BE2C (cell line): ENCODE data around the gene NIN.

Experiments
- DNase-seq: peaks from one replicate; pipeline ENCODE4 v3.0.0-alpha.2; 2020
- H3K27me3 ChIP-seq: fragments of 250-450 bp; sonication (Bioruptor Pico); 2 replicates; pipeline ENCODE4 v1.5.1; 2020; ENCODE audit warnings: mild to moderate bottlenecking
- H3K36me3 ChIP-seq: fragments of 250-450 bp; sonication (Bioruptor Pico); 2 replicates; pipeline ENCODE4 v1.5.1; 2020; ENCODE audit warnings: mild to moderate bottlenecking
- H3K4me1 ChIP-seq: fragments of 250-450 bp; sonication (Bioruptor Pico); 2 replicates; pipeline ENCODE4 v1.5.1; 2020
- H3K4me3 ChIP-seq: 2 replicates; pipeline ENCODE4 v1.5.1; 2011; ENCODE audit warnings: low read depth, low read length
- H3K9me3 ChIP-seq: fragments of 250-450 bp; sonication (Bioruptor Pico); 2 replicates; pipeline ENCODE4 v1.5.1; 2020
- TF ChIP-seq, protein P1 (sequence below): IDR thresholded peaks from 2 replicates; pipeline ENCODE4 v1.5.1; 2012; ENCODE audit warnings: mild to moderate bottlenecking, low read depth, low read length

The NIN gene

DNA sequence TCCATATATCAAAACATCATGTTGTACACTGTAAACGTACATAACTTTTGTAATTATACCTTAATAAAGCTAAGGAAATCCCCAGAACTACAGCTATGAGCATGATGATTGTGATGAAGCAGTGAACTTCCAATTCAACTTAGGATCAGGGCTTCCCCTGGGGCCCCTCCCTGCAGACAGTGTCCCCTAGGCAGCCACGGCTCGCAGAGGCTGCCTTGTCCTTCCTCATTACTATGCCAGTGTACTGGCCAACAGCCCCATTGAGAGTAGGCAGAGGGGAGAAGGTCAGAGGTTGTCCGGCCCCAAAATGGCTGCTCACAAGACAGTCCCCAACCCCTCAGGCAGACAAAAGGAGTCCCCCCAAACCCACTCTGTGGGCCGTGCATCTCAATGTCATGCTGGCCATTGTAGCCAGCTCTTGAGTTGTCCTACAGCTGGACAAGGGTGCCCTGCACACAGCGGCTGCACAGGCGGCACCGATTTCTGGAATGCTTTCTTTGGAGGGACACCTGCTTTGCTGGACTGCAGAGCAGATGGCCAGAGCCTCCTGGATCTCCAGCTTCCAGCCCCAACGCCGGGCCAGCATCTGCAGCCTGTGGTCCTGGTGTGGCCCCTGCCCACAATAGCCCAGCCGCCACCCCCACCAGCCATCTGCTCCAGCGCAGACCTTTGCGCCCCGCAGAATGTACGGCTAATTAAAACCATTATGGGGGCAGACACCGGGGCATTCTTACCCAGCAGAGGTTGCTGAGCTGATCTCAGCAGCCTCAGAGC, 46.1 kb downstream of the NIN start:
- no peaks in the 10 kb centered on the region for H3K36me3 ChIP-seq
- TF ChIP-seq, protein P1, sequence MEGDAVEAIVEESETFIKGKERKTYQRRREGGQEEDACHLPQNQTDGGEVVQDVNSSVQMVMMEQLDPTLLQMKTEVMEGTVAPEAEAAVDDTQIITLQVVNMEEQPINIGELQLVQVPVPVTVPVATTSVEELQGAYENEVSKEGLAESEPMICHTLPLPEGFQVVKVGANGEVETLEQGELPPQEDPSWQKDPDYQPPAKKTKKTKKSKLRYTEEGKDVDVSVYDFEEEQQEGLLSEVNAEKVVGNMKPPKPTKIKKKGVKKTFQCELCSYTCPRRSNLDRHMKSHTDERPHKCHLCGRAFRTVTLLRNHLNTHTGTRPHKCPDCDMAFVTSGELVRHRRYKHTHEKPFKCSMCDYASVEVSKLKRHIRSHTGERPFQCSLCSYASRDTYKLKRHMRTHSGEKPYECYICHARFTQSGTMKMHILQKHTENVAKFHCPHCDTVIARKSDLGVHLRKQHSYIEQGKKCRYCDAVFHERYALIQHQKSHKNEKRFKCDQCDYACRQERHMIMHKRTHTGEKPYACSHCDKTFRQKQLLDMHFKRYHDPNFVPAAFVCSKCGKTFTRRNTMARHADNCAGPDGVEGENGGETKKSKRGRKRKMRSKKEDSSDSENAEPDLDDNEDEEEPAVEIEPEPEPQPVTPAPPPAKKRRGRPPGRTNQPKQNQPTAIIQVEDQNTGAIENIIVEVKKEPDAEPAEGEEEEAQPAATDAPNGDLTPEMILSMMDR, result no peak
- H3K4me1 ChIP-seq, result no peaks in the 10 kb centered on the region; the same call in none of the 2 replicates
- no peaks in the 10 kb centered on the region for H3K9me3 ChIP-seq
- H3K27me3 ChIP-seq, result no peaks in the 10 kb centered on the region
- DNase-seq, result peak; percentile 23
- no peak overlapping the region for H3K4me3 ChIP-seq

DNA sequence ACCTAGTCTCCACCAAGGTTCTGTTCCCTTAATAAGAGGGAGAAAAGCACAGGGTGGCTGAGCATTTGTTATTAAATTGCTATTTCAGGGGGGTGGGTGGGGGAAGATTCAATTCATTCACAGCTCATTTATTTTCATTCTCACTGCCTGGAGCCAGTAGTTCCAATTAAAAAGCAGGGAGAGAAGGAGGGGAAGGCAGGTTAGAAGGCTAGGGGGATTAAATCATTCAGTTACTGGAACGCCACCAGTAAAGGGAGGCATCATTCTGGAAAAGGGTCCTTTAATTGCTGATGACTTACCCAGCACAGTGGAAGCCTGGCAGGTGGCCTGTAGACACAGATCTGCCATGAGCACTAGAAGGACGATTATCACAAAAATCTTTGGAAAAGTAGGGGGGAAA, 47.4 kb downstream of the NIN start:
- no peaks in the 10 kb centered on the region for H3K36me3 ChIP-seq
- TF ChIP-seq, protein P1, result no peak
- H3K9me3 ChIP-seq, result no peaks in the 10 kb centered on the region
- H3K27me3 ChIP-seq, result no peaks in the 10 kb centered on the region
- DNase-seq, result no peak
- no peaks in the 10 kb centered on the region; the same call in none of the 2 replicates for H3K4me1 ChIP-seq
- no peak overlapping the region for H3K4me3 ChIP-seq

DNA sequence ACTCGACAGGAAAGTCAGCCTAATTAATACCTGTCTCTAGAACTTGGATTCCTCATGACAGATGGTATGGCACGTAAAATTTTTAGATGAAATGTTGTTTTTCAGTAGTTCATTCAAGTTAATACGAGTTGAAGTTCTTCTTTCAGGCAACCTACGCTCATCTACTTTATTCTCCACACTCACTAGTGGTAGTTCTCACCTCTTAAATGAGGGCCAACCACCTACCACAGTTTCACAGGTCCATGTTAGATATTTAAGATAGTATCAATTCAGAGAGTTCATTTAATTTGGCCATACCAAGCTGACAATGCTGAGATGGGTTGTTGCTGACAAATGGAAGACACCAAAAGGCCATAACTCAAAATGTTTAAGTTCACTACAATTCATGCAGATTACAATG, 50.6 kb downstream of the NIN start:
- H3K9me3 ChIP-seq, result no peaks in the 10 kb centered on the region
- TF ChIP-seq, protein P1, result no peak
- DNase-seq, result no peak
- H3K27me3 ChIP-seq, result no peaks in the 10 kb centered on the region
- H3K4me1 ChIP-seq, result no peaks in the 10 kb centered on the region; the same call in 1 of the 2 replicates
- no peaks in the 10 kb centered on the region for H3K36me3 ChIP-seq
- no peak overlapping the region for H3K4me3 ChIP-seq

DNA sequence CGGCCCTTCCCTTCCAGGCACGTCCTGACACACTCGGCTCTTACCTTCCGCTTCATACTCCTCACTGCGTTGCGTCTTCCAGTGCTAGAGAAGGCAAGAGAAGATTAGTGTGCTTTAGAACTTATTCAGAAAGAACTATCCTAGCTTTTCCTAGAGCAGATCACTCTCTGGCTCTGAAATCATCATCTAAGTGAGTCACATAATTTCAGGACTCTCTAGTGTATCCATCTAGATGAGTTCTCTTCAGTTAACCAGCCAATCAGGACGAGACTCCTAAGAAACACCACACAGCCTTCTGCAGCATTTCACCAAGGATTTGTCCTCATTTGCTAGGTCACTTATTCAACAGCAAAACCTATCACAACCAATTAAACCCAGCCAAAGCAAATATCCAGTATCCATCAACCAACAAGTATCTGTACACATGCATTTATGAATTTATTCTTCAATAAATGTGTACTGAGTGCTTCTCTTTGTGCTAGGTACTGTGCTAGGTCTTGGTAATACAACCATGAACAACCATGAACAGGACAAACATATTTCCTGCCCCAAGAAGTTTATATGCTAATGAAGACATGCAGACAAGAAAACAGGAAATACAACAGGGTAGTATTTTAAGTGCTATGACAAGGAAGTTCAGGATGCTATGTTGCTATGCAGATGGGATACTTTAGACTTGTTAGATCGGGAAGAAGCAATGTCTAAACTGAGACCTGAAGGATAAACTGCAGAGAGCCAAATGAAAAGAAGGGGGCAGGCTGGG, 52.1 kb downstream of the NIN start:
- Histone ChIP-seq H3K4me3 (no peak overlapping the region), H3K9me3 (no peaks in the 10 kb centered on the region), H3K36me3 (no peaks in the 10 kb centered on the region; the same call in 1 of the 2 replicates), H3K27me3 (no peaks in the 10 kb centered on the region), H3K4me1 (no peaks in the 10 kb centered on the region)
- TF ChIP-seq, protein P1, result no peak
- no peak for DNase-seq

DNA sequence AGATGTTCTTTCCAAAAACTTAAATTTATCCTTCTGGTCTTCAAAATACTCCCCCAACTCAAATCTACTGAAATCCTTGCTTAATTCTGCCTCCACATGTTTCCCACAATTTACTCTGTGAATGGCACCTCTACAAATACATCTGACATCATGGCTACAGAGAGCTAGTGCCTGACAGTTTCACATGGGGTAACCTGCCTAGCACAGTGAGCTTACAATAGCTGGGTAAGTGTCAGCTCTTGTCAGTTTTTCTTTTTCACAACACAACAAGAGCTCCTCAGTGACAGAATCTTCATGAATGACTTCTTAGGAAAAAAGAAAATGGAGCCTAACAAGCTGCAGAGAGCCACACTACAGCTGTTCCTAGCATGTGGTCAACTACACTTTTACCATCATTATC, 54.4 kb downstream of the NIN start:
- DNase-seq, result no peak
- no peaks in the 10 kb centered on the region; the same call in 1 of the 2 replicates for H3K36me3 ChIP-seq

More for the DNA sequence above, 54.4 kb downstream of the NIN start:
- TF ChIP-seq, protein P1, result no peak
- Histone ChIP-seq H3K27me3 (no peaks in the 10 kb centered on the region), H3K9me3 (no peaks in the 10 kb centered on the region), H3K4me3 (no peak overlapping the region), H3K4me1 (no peaks in the 10 kb centered on the region)
